Measurements from ENCODE around the gene RALB.

The RALB gene

DNA sequence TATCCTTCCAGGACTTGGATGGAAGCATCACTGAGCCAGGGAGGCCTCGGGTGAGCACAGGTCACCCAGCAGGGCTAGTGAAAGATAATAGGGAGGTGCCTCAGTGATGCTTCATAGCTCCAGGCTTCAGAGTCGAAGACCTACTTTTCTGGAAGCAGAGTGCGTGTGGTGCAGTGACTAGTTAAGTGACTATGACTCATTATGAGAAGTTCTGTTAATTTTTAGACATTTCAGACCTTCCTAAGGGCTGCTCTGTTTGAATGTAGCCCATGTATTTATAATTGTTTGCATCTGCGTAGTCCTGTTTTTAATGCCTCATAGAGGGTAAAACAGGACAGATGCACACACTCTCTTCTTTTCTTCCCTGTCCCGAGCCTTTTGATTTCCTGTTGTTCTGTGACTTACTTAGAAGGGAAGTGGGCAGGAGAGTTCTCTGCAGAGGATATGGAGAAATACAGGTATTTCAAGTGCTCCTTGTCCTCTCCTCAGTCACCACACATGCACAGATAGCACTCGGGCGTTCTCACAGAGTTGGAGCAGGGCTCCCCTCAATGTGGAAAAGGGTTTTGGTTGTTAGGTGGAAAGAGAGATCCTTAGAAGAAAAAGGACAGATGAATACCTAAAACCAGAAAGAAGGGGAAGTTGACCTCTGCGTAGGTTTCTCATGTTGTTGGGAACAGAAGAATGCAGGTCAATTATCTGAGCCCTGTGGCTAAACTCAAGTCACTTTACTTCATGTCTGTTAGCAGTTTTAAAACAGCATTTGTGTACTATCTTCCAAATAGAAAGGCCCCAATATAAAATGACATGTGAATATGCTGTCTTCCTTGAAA is 34.7 kb downstream of the RALB start:
- Histone ChIP-seq H3K9ac (ENCODE audit: low read depth, low read length) (no peak overlapping the region), H3K4me1 (ENCODE audit: control insufficient read depth, insufficient read depth, low read length) (peaks cover 37% of the 10 kb centered on the region), H3K4me3 (ENCODE audit: low read depth, low read length) (no peak overlapping the region), H3K36me3 (ENCODE audit: control insufficient read depth, insufficient read depth, low read length) (no peaks in the 10 kb centered on the region), H3K9me3 (ENCODE audit: control insufficient read depth, insufficient read depth, low read length) (no peaks in the 10 kb centered on the region), H3K27me3 (ENCODE audit: control insufficient read depth, insufficient read depth, low read length) (no peaks in the 10 kb centered on the region), H3K27ac (ENCODE audit: low read depth, low read length) (no peak overlapping the region)

DNA sequence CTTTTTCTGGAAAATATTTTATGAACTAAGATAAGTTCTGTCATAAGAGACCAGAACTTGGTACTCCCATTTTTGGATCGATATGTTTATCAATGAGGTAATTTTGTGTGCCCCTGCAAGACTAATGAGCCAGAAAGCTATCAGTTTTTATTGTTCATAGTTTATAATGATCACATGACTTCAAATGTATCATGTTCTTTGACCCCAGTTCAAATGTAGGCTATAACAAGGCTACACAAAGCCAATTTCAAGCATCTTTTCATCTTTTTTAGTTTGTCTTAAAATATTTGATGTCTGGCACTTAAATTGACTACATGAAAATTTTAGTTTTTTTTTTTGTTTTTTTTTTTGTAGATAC is 35.3 kb downstream of the RALB start:
- no peaks in the 10 kb centered on the region for H3K36me3 ChIP-seq (ENCODE audit: control insufficient read depth, insufficient read depth, low read length)
- no peak overlapping the region for H3K4me3 ChIP-seq (ENCODE audit: low read depth, low read length)
- no peak overlapping the region for H3K9ac ChIP-seq (ENCODE audit: low read depth, low read length)
- H3K27ac ChIP-seq (ENCODE audit: low read depth, low read length), result no peak overlapping the region
- no peaks in the 10 kb centered on the region for H3K9me3 ChIP-seq (ENCODE audit: control insufficient read depth, insufficient read depth, low read length)
- H3K4me1 ChIP-seq (ENCODE audit: control insufficient read depth, insufficient read depth, low read length), result peaks cover 42% of the 10 kb centered on the region
- H3K27me3 ChIP-seq (ENCODE audit: control insufficient read depth, insufficient read depth, low read length), result no peaks in the 10 kb centered on the region

DNA sequence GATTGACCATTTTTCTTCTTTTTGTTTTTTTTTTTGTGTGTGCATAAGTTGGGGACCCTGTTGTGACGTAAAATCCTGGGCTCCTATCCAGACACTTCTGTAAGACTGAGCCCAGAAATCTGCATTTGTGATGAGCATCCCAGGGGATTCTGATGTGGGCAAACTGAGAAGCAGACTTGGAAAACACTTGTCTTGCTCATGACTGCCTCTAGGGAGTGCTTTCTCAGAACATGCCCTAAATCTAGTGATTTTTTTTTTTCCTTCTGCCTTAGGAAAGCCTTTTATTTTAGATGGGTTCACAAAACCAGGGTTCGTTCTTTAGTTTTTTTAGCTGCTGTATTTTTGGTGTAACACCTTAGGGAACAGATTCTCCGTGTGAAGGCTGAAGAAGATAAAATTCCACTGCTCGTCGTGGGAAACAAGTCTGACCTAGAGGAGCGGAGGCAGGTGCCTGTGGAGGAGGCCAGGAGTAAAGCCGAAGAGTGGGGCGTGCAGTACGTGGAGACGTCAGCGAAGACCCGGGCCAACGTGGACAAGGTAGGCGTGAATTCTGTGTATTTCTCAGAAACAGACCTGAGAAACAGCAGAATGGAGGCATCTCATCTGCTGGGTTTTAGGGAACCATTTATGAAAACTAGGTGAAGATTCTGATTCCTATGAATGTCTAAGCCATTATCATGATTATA is 36.7 kb downstream of the RALB start:
- Histone ChIP-seq H3K27ac (ENCODE audit: low read depth, low read length) (no peak overlapping the region), H3K9ac (ENCODE audit: low read depth, low read length) (no peak overlapping the region), H3K36me3 (ENCODE audit: control insufficient read depth, insufficient read depth, low read length) (no peaks in the 10 kb centered on the region), H3K27me3 (ENCODE audit: control insufficient read depth, insufficient read depth, low read length) (no peaks in the 10 kb centered on the region), H3K4me1 (ENCODE audit: control insufficient read depth, insufficient read depth, low read length) (peaks cover 45% of the 10 kb centered on the region), H3K9me3 (ENCODE audit: control insufficient read depth, insufficient read depth, low read length) (no peaks in the 10 kb centered on the region), H3K4me3 (ENCODE audit: low read depth, low read length) (no peak overlapping the region)

DNA sequence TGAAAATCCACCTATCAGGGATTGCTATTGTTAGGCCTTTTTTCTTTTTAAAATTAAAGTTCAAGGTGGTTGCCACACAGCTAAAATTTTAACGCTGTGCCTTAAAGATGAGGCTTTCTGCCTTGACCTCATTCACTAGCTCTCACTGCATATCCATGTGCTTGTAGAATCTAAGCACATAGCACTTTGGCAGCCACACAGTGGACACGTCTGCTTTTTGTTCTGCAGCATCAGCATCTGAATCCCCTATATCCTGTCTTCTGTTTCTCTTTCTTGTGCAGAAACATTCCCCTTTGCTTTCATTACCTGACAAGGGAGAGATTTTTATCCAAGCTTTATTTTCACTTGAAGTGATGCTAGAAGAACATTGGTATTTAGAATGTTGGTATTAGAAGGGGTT is 38.1 kb downstream of the RALB start:
- Histone ChIP-seq H3K27me3 (ENCODE audit: control insufficient read depth, insufficient read depth, low read length) (no peaks in the 10 kb centered on the region), H3K4me1 (ENCODE audit: control insufficient read depth, insufficient read depth, low read length) (peaks cover 46% of the 10 kb centered on the region), H3K9ac (ENCODE audit: low read depth, low read length) (no peak overlapping the region), H3K27ac (ENCODE audit: low read depth, low read length) (no peak overlapping the region), H3K36me3 (ENCODE audit: control insufficient read depth, insufficient read depth, low read length) (no peaks in the 10 kb centered on the region), H3K4me3 (ENCODE audit: low read depth, low read length) (no peak overlapping the region), H3K9me3 (ENCODE audit: control insufficient read depth, insufficient read depth, low read length) (no peaks in the 10 kb centered on the region)

DNA sequence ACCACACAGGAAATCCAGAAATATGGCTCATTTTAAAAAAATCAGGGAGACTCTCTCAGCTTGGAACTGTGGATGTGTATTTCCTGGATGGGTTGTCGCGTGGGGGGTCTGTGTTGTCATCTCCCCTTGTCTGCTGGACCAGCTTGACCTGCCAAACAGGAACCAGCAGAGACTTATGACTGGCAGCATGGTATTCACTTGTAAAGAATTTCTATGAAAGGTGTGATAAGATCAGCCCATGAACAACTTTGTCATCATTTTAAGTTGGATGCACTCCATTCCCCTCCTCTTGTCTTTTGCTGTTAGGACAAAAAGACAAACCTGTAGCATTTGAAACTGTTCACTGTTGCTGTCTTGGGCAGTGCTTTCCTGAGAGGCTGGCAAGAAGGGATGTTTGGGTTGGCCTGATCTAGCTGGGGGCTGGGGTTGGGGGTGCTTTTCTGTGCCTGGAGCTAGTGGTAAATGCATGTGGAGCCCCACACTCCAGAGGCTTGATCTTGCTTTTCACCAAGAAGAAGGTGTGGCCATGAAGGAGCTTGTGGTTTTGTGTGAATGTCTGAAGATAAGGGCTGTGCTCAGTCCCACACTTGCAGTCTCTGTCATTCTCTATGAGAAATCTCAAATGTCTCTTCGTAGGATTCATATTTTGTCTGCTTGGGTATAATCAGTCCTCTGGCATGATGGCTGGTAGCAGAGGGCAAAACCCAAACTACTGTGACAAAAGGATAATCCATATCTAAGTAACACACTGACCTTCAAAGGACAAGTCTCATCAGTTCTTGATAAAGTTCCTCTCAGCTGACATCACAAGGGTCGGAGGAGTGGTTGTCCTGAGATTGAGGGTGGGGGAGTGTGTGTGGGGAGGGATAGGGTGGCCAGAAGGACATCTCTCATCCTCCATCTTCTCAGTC is 39.0 kb downstream of the RALB start:
- Histone ChIP-seq H3K4me3 (ENCODE audit: low read depth, low read length) (0 out of 2 replicates have a peak overlapping the region, but pooled peaks have one; percentile 11), H3K4me1 (ENCODE audit: control insufficient read depth, insufficient read depth, low read length) (peaks cover 46% of the 10 kb centered on the region), H3K9me3 (ENCODE audit: control insufficient read depth, insufficient read depth, low read length) (no peaks in the 10 kb centered on the region), H3K27ac (ENCODE audit: low read depth, low read length) (peak overlapping the region; percentile 27), H3K36me3 (ENCODE audit: control insufficient read depth, insufficient read depth, low read length) (no peaks in the 10 kb centered on the region), H3K27me3 (ENCODE audit: control insufficient read depth, insufficient read depth, low read length) (no peaks in the 10 kb centered on the region), H3K9ac (ENCODE audit: low read depth, low read length) (no peak overlapping the region)

DNA sequence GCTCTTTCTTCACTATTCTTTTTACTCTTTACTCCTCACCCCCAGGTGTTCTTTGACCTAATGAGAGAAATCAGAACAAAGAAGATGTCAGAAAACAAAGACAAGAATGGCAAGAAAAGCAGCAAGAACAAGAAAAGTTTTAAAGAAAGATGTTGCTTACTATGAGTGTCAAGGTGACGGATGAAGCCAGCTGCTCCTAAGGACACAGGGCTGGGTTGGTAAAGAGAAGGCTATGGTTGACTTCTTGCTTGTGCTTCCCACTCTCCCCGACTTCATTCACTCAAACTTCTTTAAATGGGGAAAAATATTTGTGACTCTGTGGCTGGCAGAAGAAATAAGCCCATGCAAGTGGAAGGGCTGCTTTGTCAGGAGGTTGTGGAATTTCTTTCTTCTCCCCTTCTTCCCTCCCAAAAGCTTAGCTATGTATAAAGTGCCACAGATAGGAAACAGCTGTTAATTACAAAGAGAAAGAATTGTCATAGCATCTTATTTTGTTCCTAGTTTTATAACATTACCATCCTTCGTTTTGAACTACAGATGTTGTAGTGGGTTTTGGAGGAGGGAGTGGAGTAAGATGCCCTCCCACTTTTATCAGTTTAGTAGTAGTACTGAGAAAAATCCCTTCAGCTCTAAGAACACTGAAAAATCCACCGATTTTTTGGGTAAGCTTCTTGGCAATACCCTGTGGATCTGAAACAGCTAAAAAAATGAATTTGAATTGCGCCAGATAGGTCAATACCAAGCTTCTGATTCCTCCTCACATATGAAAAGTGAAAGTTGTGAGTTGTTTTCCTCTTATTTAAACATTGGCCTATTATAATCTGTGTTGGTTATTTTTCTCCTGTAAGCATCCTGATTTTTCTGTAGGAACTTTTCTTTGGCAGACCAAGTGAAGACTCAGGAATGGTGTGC is 40.7 kb downstream of the RALB start:
- no peak overlapping the region for H3K9ac ChIP-seq (ENCODE audit: low read depth, low read length)
- peak overlapping the region; percentile 11 for H3K27ac ChIP-seq (ENCODE audit: low read depth, low read length)
- no peaks in the 10 kb centered on the region for H3K9me3 ChIP-seq (ENCODE audit: control insufficient read depth, insufficient read depth, low read length)
- peaks cover 46% of the 10 kb centered on the region for H3K4me1 ChIP-seq (ENCODE audit: control insufficient read depth, insufficient read depth, low read length)
- no peak overlapping the region for H3K4me3 ChIP-seq (ENCODE audit: low read depth, low read length)
- no peaks in the 10 kb centered on the region for H3K27me3 ChIP-seq (ENCODE audit: control insufficient read depth, insufficient read depth, low read length)
- H3K36me3 ChIP-seq (ENCODE audit: control insufficient read depth, insufficient read depth, low read length), result no peaks in the 10 kb centered on the region

DNA sequence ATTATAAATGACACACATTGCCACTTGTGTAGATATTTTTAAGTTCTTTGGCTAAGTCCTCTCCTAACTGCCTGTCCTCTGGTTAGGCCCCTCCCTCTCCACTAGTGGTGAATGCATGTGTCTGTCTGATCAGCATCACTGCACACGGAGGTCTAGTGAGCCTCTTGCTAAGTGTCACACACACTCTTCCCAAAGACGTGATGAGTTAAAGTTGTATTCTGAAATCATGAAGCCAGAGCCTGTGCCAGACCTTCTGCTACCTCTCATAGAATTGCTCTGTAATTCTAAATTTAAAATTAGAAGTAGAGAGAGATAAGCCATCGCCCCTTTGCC is 41.3 kb downstream of the RALB start:
- H3K27ac ChIP-seq (ENCODE audit: low read depth, low read length), result no peak overlapping the region
- H3K9ac ChIP-seq (ENCODE audit: low read depth, low read length), result no peak overlapping the region
- H3K36me3 ChIP-seq (ENCODE audit: control insufficient read depth, insufficient read depth, low read length), result no peaks in the 10 kb centered on the region
- no peaks in the 10 kb centered on the region for H3K9me3 ChIP-seq (ENCODE audit: control insufficient read depth, insufficient read depth, low read length)
- no peaks in the 10 kb centered on the region for H3K27me3 ChIP-seq (ENCODE audit: control insufficient read depth, insufficient read depth, low read length)
- no peak overlapping the region for H3K4me3 ChIP-seq (ENCODE audit: low read depth, low read length)
- peaks cover 46% of the 10 kb centered on the region for H3K4me1 ChIP-seq (ENCODE audit: control insufficient read depth, insufficient read depth, low read length)

DNA sequence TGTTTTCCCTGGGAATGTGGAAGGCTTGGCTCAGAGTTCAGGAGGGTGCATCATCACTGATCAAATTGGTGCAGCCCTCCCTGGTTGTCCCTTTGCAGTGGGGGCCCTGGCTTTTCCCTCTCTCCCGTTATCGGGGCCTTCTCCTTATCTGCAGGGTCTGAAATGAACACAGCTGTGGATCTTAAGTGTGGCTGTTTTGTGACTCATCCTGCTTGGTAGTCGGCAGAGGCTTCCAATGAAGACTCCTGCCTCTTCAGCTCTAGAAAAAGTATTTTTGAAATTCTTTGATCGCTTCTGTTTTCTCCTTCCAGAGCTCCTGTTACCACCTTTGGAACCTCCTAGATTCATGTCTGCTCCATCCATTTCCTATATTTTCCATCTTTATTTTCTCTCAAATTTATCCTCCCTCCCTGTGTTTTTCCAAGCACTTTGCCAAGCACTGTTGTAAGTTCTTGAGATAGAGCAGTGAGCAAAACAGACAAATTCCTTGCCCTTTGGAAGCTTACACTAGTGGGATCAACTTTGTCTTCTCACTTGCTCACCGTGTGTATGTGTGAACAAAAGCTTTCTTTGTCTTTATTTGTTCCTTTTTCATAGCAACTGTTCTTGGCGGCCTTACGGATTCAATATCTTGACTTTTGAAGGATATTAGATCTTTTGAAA is 45.7 kb downstream of the RALB start:
- Histone ChIP-seq H3K9ac (ENCODE audit: low read depth, low read length) (no peak overlapping the region), H3K36me3 (ENCODE audit: control insufficient read depth, insufficient read depth, low read length) (no peaks in the 10 kb centered on the region), H3K27me3 (ENCODE audit: control insufficient read depth, insufficient read depth, low read length) (no peaks in the 10 kb centered on the region), H3K4me1 (ENCODE audit: control insufficient read depth, insufficient read depth, low read length) (peaks cover 12% of the 10 kb centered on the region), H3K4me3 (ENCODE audit: low read depth, low read length) (no peak overlapping the region), H3K9me3 (ENCODE audit: control insufficient read depth, insufficient read depth, low read length) (no peaks in the 10 kb centered on the region), H3K27ac (ENCODE audit: low read depth, low read length) (no peak overlapping the region)

DNA sequence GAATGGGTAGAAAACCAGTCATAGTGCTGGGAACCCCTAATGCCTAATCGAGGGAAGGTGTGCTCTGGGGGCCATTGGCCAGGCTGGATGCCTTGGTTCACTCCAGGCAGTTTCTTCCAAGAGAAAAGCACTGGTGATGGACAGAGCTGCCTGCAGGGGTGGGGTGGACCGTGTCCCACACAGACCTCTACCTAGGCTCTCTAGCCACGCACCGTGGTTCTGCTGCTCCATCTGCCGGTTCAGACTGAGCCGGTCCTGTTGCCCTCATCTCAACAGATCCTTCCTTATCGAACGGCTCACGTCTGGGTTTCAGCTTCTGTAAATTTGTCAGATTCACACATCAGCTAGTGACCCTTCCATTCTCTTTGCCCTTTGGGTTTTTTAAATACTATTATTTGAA is 46.4 kb downstream of the RALB start:
- Histone ChIP-seq H3K27me3 (ENCODE audit: control insufficient read depth, insufficient read depth, low read length) (peaks cover 5% of the 10 kb centered on the region; the same call in 1 of the 2 replicates), H3K4me1 (ENCODE audit: control insufficient read depth, insufficient read depth, low read length) (peaks cover 5% of the 10 kb centered on the region), H3K9ac (ENCODE audit: low read depth, low read length) (no peak overlapping the region), H3K27ac (ENCODE audit: low read depth, low read length) (no peak overlapping the region), H3K36me3 (ENCODE audit: control insufficient read depth, insufficient read depth, low read length) (no peaks in the 10 kb centered on the region), H3K4me3 (ENCODE audit: low read depth, low read length) (no peak overlapping the region), H3K9me3 (ENCODE audit: control insufficient read depth, insufficient read depth, low read length) (no peaks in the 10 kb centered on the region)

DNA sequence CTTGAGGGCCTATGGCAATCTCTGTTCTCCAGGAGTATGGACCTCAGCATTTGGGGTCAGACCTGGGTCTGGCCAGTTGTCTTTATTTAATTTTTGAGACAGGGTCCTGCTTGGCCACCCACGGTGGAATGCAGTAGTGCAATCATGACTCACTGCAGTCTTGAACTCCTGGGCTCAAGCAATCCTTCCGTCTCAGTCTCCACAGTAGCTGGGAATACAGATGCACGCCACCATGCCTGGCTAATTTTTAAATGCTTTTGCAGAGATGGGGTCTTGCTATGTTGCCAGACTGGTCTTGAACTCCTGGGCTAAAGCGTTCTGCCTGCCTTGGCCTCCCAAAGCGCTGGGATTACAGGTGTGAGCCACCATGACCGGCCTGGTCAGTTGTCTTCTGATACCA is 46.9 kb downstream of the RALB start:
- no peaks in the 10 kb centered on the region for H3K4me1 ChIP-seq (ENCODE audit: control insufficient read depth, insufficient read depth, low read length)
- no peak overlapping the region for H3K27ac ChIP-seq (ENCODE audit: low read depth, low read length)
- H3K4me3 ChIP-seq (ENCODE audit: low read depth, low read length), result no peak overlapping the region
- H3K36me3 ChIP-seq (ENCODE audit: control insufficient read depth, insufficient read depth, low read length), result no peaks in the 10 kb centered on the region
- no peak overlapping the region for H3K9ac ChIP-seq (ENCODE audit: low read depth, low read length)
- peaks cover 8% of the 10 kb centered on the region; the same call in 1 of the 2 replicates for H3K27me3 ChIP-seq (ENCODE audit: control insufficient read depth, insufficient read depth, low read length)
- H3K9me3 ChIP-seq (ENCODE audit: control insufficient read depth, insufficient read depth, low read length), result no peaks in the 10 kb centered on the region
